ENCODE measurements around the gene AUH. TPM values are rescaled to one million over a fixed set of nuclear protein-coding genes. Genes with fewer than 3 reads are reported as not detected.

AUH gene
- total and polyA plus RNA-seq, 9 of the 15 experiments (the other 6 are each of a cell fraction or from before 2014, with no cell fraction given): 3.4 to 29.0 (median 10.1) TPM

GRCh38 chr9:91282292-91282691, 79.4 kb downstream of the AUH start:
- no peaks in the 10 kb centered on the region for H3K36me3 ChIP-seq (ENCODE audit: control insufficient read depth, insufficient read depth, low read length)
- FAIRE-seq (no peak), DNase-seq (ENCODE audit: extremely low read depth in 1 of 4, low spot score in 3 of 4) (no peak), ATAC-seq (no peak)
- 67% methylated on average over 3 of the region's 3 CpGs for WGBS (ENCODE audit: insufficient coverage, low coverage, missing lambda C conversion rate)
- BruUV-seq (replicated peaks): no TSS peak
- no peak overlapping the region for H3K4me2 ChIP-seq (ENCODE audit: insufficient read depth, low read length)
- POLR2A ChIA-PET: no interaction called here
- H3K9me3 ChIP-seq (replicated peaks; ENCODE audit: control insufficient read depth, insufficient read depth, low read depth, low read length): no peaks in the 10 kb centered on the region
- CTCF ChIA-PET (ENCODE audit: low intra/inter-chr PET ratio): no interaction called here
- no peaks in the 10 kb centered on the region for H3K4me1 ChIP-seq (replicated peaks in 1 of 2; ENCODE audit: control insufficient read depth in 2 of 2, insufficient read depth in 2 of 2, low read length in 2 of 2)
- no peak overlapping the region for H3K27ac ChIP-seq (ENCODE audit: extremely low read depth, low read depth, low read length)
- intact Hi-C loops (cut with micrococcal nuclease) (no loop called here), in situ Hi-C loops (cut with MboI) (no loop called here)
- no peaks in the 10 kb centered on the region for H3K9me1 ChIP-seq (ENCODE audit: control insufficient read depth, insufficient read depth, low read length)
- H3K27me3 ChIP-seq (ENCODE audit: control insufficient read depth in 2 of 2, insufficient read depth in 2 of 2, low read length in 2 of 2): no peaks in the 10 kb centered on the region
- TF ChIP-seq POLR2AphosphoS5 (IDR thresholded peaks at IDR 0.05; ENCODE audit: control insufficient read depth, insufficient read depth, low read depth, low read length) (no peak), HDAC3 (IDR thresholded peaks at IDR 0.05; ENCODE audit: borderline replicate concordance, partially characterized antibody) (no peak), FOXK2 (conservative IDR thresholded peaks at IDR 0.05 in 1 of 2, IDR thresholded peaks at IDR 0.05 in 1 of 2; ENCODE audit: low read depth in 2 of 2) (0 out of 4 replicates have a peak, but pooled peaks of 1 of the 2 experiments have one; percentile 28), RBM22 (IDR thresholded peaks at IDR 0.05; ENCODE audit: low read depth, low read length, poor library complexity, severe bottlenecking) (no peak)
- no peak overlapping the region for H2AFZ ChIP-seq (ENCODE audit: low read depth, low read length)
- no peaks in the 10 kb centered on the region for H4K20me1 ChIP-seq (replicated peaks; ENCODE audit: control insufficient read depth, insufficient read depth, low read length)
- no peak overlapping the region for H3K9ac ChIP-seq (ENCODE audit: insufficient read depth in 1 of 2, low read depth in 2 of 2, low read length in 2 of 2)
- H3K79me2 ChIP-seq (ENCODE audit: control insufficient read depth, insufficient read depth, low read length): no peaks in the 10 kb centered on the region
- no peak overlapping the region for H3K4me3 ChIP-seq

All from K562 (cell line).